Panc1 (cell line): ENCODE data around the gene SLC25A12.

Experiments used
- CTCF ChIP-seq: fragments of 450-650 bp; IDR thresholded peaks from 2 replicates; pipeline ENCODE4 v1.5.1; 2017; ENCODE audit warnings: mild to moderate bottlenecking
- POLR2AphosphoS5 ChIP-seq: IDR thresholded peaks from 2 replicates; pipeline ENCODE4 v1.6.1; 2012; ENCODE audit warnings: mild to moderate bottlenecking, low read depth, low read length, moderate library complexity
- REST ChIP-seq, 2 experiments: IDR thresholded peaks; 2 replicates each; pipeline ENCODE4 v1.6.1; 2011 to 2012; ENCODE audit warnings: low read depth in 2 of 2, control low read depth in 1 of 2, low read length in 1 of 2, mild to moderate bottlenecking in 1 of 2, moderate library complexity in 1 of 2; ENCODE audit not compliant: insufficient read depth in 1 of 2
- SIN3A ChIP-seq: IDR thresholded peaks from 2 replicates; pipeline ENCODE4 v1.6.1; 2012; ENCODE audit warnings: low read depth, mild to moderate bottlenecking, low read length, moderate library complexity, borderline replicate concordance; ENCODE audit not compliant: insufficient read depth
- TCF7L2 ChIP-seq: IDR thresholded peaks from 2 replicates; pipeline ENCODE4 v1.6.1; 2011; ENCODE audit warnings: mild to moderate bottlenecking, low read depth, low read length, inconsistent platforms

- TF ChIP-seq CTCF (no peak), POLR2AphosphoS5 (no peak), REST (IDR thresholded peaks at IDR 0.05; ENCODE audit: insufficient read depth in 1 of 2, low read depth in 2 of 2, low read length in 1 of 2) (no peak), SIN3A (no peak), TCF7L2 (no peak)
Measured at GRCh38 chr2:171902840-171903420, 8.9 kb upstream of the SLC25A12 start.
